Activated naive CD4-positive, alpha-beta T cell (primary cell): ENCODE data around the gene NRXN3.

ENCODE experiments used
- DNase-seq, 4 experiments: peaks; one replicate each; lab custom pipeline; 2025; lab: John Stamatoyannopoulos, UW

Gene NRXN3

GRCh38 chr14:78170203-78170602 is at the start of gene NRXN3:
Gene NRXN3, plus strand, starts transcription at chr14:78170373. Its CDS starts 72,721 bp downstream, at chr14:78243094.
- no peak for DNase-seq

- DNase-seq: no peak
These were observed 47.7 kb upstream of the NRXN3 start for GRCh38 chr14:78122436-78122835.

- no peak for DNase-seq
These were observed 46.4 kb upstream of the NRXN3 start for GRCh38 chr14:78123650-78124253.

GRCh38 chr14:78127961-78128360 is 42.2 kb upstream of the NRXN3 start:
- no peak for DNase-seq

- DNase-seq: no peak
These were observed 40.8 kb upstream of the NRXN3 start for GRCh38 chr14:78129375-78129774.

- DNase-seq: no peak
These were observed 39.8 kb upstream of the NRXN3 start for GRCh38 chr14:78130356-78130755.

- no peak for DNase-seq
These were observed 39.0 kb upstream of the NRXN3 start for GRCh38 chr14:78131201-78131600.

- DNase-seq: no peak
These were observed 38.6 kb upstream of the NRXN3 start for GRCh38 chr14:78131616-78132015.

GRCh38 chr14:78135450-78135891 is 34.7 kb upstream of the NRXN3 start:
- DNase-seq: no peak

- DNase-seq: no peak
These were observed 33.5 kb upstream of the NRXN3 start for GRCh38 chr14:78136695-78137094.

- DNase-seq: no peak
These were observed 28.6 kb upstream of the NRXN3 start for GRCh38 chr14:78141590-78141989.

GRCh38 chr14:78142998-78143397 is 27.2 kb upstream of the NRXN3 start:
- no peak for DNase-seq

GRCh38 chr14:78143489-78144145 is 26.6 kb upstream of the NRXN3 start:
- DNase-seq: no peak

GRCh38 chr14:78152201-78153063 is 17.7 kb upstream of the NRXN3 start:
- no peak for DNase-seq

- DNase-seq: no peak
These were observed 17.2 kb upstream of the NRXN3 start for GRCh38 chr14:78153064-78153341.

GRCh38 chr14:78154827-78155226 is 15.3 kb upstream of the NRXN3 start:
- no peak for DNase-seq

GRCh38 chr14:78156196-78156595 is 14.0 kb upstream of the NRXN3 start:
- DNase-seq: no peak

GRCh38 chr14:78157494-78158437 is 12.4 kb upstream of the NRXN3 start:
- DNase-seq: no peak

- no peak for DNase-seq
These were observed 8.0 kb upstream of the NRXN3 start for GRCh38 chr14:78162202-78162601.

GRCh38 chr14:78164226-78164853 is 5.8 kb upstream of the NRXN3 start:
- no peak for DNase-seq

- no peak for DNase-seq
These were observed 2.3 kb downstream of the NRXN3 start for GRCh38 chr14:78172428-78172827.
